HG03565 (cell line): ENCODE data around the gene YPEL3.

ENCODE experiments used
- ATAC-seq: cut with Tn5 transposase; IDR thresholded peaks from one replicate; pipeline ENCODE4 v1.9.1; 2021; ENCODE audit warnings: mild to moderate bottlenecking, moderate library complexity; ENCODE audit not compliant: unreplicated experiment

The YPEL3 gene

GRCh38 chr16:30053376-30054015 lies 42.5 kb downstream of the YPEL3 start:
- ATAC-seq = no peak

DNA sequence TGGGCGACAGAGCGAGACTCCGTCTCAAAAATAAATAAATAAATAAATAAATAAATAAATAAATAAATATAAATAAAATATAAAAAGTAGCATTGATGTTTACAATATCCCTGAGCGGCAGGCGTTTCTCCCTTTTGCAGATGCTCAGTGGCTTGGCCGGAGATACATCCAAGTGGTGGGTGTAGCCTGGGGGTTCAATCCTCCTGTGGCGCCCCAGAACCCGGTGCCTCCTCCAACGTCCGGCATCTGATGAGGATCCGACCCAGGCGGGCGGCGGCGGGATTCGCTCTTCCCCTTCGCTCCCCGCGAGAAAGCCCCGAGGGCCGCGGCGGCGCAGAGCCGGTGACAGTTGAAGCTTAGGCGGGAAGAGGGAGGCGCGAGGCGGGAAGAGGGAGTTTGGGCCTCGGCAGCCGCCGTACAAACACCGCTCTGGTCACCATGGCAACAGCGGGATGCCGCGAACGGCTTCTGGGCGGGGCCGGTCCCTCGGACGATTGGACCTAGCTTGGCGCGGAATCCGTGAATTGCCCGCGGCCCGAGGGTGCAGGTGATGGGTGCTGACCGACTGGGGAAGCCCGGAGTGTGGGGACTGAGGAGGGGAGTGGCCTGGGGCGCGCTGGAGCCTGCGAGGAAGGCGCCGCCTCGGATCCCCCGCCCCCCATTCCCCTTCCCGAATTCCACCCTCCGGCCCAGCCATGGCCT lies 43.2 kb downstream of the YPEL3 start:
- ATAC-seq = peak; percentile 57

DNA sequence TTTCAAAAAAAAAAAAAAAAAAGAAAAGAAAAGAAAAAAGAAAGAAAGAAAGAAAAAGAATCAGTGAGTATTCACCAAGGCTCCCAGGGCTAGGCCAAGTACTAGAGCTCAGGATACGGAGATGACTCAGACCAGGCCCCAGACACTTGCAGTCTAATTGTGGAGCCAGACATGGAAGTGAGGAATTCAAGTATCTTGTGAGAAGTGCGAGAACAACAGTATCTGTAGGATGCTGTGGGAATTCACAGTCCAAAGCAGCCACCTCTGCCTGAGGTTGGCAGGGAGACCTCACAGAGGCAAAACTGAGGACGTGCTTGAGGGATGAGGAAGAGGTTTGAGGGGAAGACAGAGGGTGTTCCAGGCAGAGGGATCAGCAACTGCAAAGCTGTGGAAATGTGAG lies 44.5 kb downstream of the YPEL3 start:
- ATAC-seq = no peak

GRCh38 chr16:30049871-30050270 lies 46.1 kb downstream of the YPEL3 start:
- ATAC-seq = no peak

DNA sequence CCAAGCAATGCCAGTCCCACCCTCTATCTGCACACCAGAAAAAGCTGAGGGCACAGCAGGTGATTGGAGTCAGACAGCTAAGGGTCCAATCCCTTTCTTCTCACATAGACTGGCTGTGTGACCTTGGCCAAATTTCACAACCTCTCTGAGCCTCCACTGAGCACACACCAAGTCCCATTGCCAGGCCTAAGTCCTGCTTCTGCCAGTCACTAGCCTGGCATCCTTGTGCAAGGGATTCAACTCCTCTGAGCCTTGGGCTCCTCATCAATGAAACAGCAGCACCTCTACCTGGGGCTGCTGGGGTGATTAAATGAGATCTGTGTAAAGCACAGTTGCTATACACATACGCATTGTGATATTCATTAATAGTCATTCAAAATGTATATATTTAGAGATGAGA lies 49.4 kb downstream of the YPEL3 start:
- no peak for ATAC-seq

GRCh38 chr16:30046178-30046577 lies 49.8 kb downstream of the YPEL3 start:
- ATAC-seq = no peak
